Mesenchymal stem cell (in vitro differentiated cells and primary cell): Measurements from ENCODE around the gene CDK12.

ENCODE experiments used
- DNase-seq: peaks from one replicate; pipeline ENCODE4 v3.0.0-alpha.2; 2013
- H2AFZ ChIP-seq: one replicate; pipeline ENCODE4 v1.6.1; 2013; ENCODE audit warnings: low read depth, mild to moderate bottlenecking, control low read depth, inconsistent platforms, low read length, moderate library complexity
- H2AK5ac ChIP-seq: 2 replicates; pipeline ENCODE4 v1.6.1; 2013; ENCODE audit warnings: low read length, moderate library complexity, mild to moderate bottlenecking, inconsistent platforms; ENCODE audit not compliant: severe bottlenecking
- H2BK120ac ChIP-seq: one replicate; pipeline ENCODE4 v1.6.1; 2013; ENCODE audit warnings: low read depth, mild to moderate bottlenecking, inconsistent platforms, low read length, moderate library complexity
- H2BK12ac ChIP-seq, 2 experiments: one replicate each; pipeline ENCODE4 v1.6.1; 2013; ENCODE audit warnings: inconsistent platforms in 2 of 2, low read length in 2 of 2, mild to moderate bottlenecking in 2 of 2, moderate library complexity in 2 of 2, control low read depth in 1 of 2
- H2BK15ac ChIP-seq: one replicate; pipeline ENCODE4 v1.6.1; 2013; ENCODE audit warnings: mild to moderate bottlenecking, low read depth, inconsistent platforms; ENCODE audit not compliant: poor library complexity, severe bottlenecking
- H2BK5ac ChIP-seq: 2 replicates; pipeline ENCODE4 v1.6.1; 2013; ENCODE audit warnings: low read depth, mild to moderate bottlenecking, low read length, control low read depth, inconsistent platforms; ENCODE audit not compliant: poor library complexity, severe bottlenecking
- H3K14ac ChIP-seq, 2 experiments: one replicate each; pipeline ENCODE4 v1.6.1; 2013; ENCODE audit warnings: inconsistent platforms in 2 of 2, low read length in 2 of 2, control low read depth in 1 of 2, mild to moderate bottlenecking in 1 of 2, moderate library complexity in 1 of 2
- H3K18ac ChIP-seq, 2 experiments: one replicate each; pipeline ENCODE4 v1.6.1; 2013; ENCODE audit warnings: inconsistent platforms in 2 of 2, low read length in 2 of 2, control low read depth in 1 of 2, low read depth in 1 of 2, mild to moderate bottlenecking in 1 of 2
- H3K23ac ChIP-seq, 2 experiments: one replicate each; pipeline ENCODE4 v1.6.1; 2013; ENCODE audit warnings: inconsistent platforms in 2 of 2, low read length in 2 of 2, mild to moderate bottlenecking in 2 of 2, moderate library complexity in 2 of 2, control low read depth in 1 of 2
- H3K27ac ChIP-seq: 2 replicates; pipeline ENCODE4 v1.5.1; 2013; ENCODE audit warnings: mild to moderate bottlenecking, moderate library complexity, low read length, control low read depth, inconsistent platforms; ENCODE audit not compliant: poor library complexity, severe bottlenecking
- H3K27me3 ChIP-seq, 2 experiments: 2 replicates each; pipeline versions ENCODE4 v1.6.1 to v1.7.0; 2013; ENCODE audit warnings: low read length in 2 of 2, mild to moderate bottlenecking in 2 of 2, moderate library complexity in 2 of 2, control low read depth in 1 of 2, inconsistent platforms in 1 of 2; ENCODE audit not compliant: control insufficient read depth in 1 of 2, insufficient read depth in 1 of 2
- H3K36me3 ChIP-seq, 2 experiments: 2 replicates each; pipeline versions ENCODE4 v1.6.1 to v1.7.0; 2013; ENCODE audit warnings: low read length in 2 of 2, control low read depth in 1 of 2, inconsistent platforms in 1 of 2, low read depth in 1 of 2, mild to moderate bottlenecking in 1 of 2; ENCODE audit not compliant: insufficient read depth in 2 of 2, control insufficient read depth in 1 of 2
- H3K4ac ChIP-seq, 2 experiments: one replicate each; pipeline ENCODE4 v1.6.1; 2013; ENCODE audit warnings: inconsistent platforms in 2 of 2, low read length in 2 of 2, mild to moderate bottlenecking in 2 of 2, moderate library complexity in 2 of 2, control low read depth in 1 of 2, low read depth in 1 of 2
- H3K4me1 ChIP-seq: 2 replicates; pipeline ENCODE4 v1.6.1; 2013; ENCODE audit warnings: low read depth, low read length, control low read depth; ENCODE audit not compliant: control insufficient read depth, insufficient read depth
- H3K4me2 ChIP-seq: 2 replicates; pipeline ENCODE4 v1.6.1; 2013; ENCODE audit warnings: low read length, mild to moderate bottlenecking, inconsistent platforms; ENCODE audit not compliant: poor library complexity, severe bottlenecking
- H3K4me3 ChIP-seq, 2 experiments: 2 replicates each; pipeline versions ENCODE4 v1.5.1 to v1.7.0; 2013; ENCODE audit warnings: low read length in 2 of 2, mild to moderate bottlenecking in 2 of 2, control low read depth in 1 of 2, low read depth in 1 of 2; ENCODE audit not compliant: insufficient read depth in 1 of 2
- H3K79me1 ChIP-seq: replicated peaks from 2 replicates; pipeline ENCODE4 v1.6.1; 2013; ENCODE audit warnings: mild to moderate bottlenecking, control low read depth, low read length, inconsistent platforms; ENCODE audit not compliant: poor library complexity, severe bottlenecking
- H3K9ac ChIP-seq: 2 replicates; pipeline ENCODE4 v1.7.0; 2013; ENCODE audit warnings: mild to moderate bottlenecking, low read length, moderate library complexity
- H3K9me3 ChIP-seq: 2 replicates; pipeline ENCODE4 v1.7.0; 2013; ENCODE audit warnings: mild to moderate bottlenecking, low read length; ENCODE audit not compliant: control insufficient read depth
- H4K8ac ChIP-seq: one replicate; pipeline ENCODE4 v1.6.1; 2013; ENCODE audit warnings: inconsistent platforms, mild to moderate bottlenecking, low read length, moderate library complexity
- H4K91ac ChIP-seq: one replicate; pipeline ENCODE4 v1.6.1; 2013; ENCODE audit warnings: mild to moderate bottlenecking, low read length, inconsistent platforms
- WGBS: methylation state at CpG from one replicate; pipeline ENCODE4 v1.1.7; 2013; ENCODE audit warnings: mixed read lengths; 5-methylcytosine and 5-hydroxymethylcytosine counted together

Gene CDK12

GRCh38 chr17:39556423-39556822, 95.1 kb downstream of the CDK12 start:
- no peak overlapping the region for H4K8ac ChIP-seq
- H2BK15ac ChIP-seq: no peak overlapping the region
- peaks cover 6% of the 10 kb centered on the region for H3K4me1 ChIP-seq
- WGBS: 43% methylated on average over 1 of the region's 1 CpG
- H3K9ac ChIP-seq: no peak overlapping the region
- no peak overlapping the region for H3K14ac ChIP-seq
- H3K18ac ChIP-seq: no peak overlapping the region
- H3K4me3 ChIP-seq: no peak overlapping the region
- H3K27me3 ChIP-seq: no peaks in the 10 kb centered on the region
- no peak overlapping the region for H3K27ac ChIP-seq
- no peaks in the 10 kb centered on the region for H3K9me3 ChIP-seq
- H2BK120ac ChIP-seq: no peak overlapping the region
- no peak overlapping the region for H3K4ac ChIP-seq
- no peak for DNase-seq
- no peak overlapping the region for H2BK5ac ChIP-seq
- peaks cover 32 to 80% of the 10 kb centered on the region in 2 experiments for H3K36me3 ChIP-seq
- no peak overlapping the region for H2AFZ ChIP-seq
- no peak overlapping the region for H3K23ac ChIP-seq
- H2BK12ac ChIP-seq: no peak overlapping the region
- no peak overlapping the region for H3K4me2 ChIP-seq
- H3K79me1 ChIP-seq: peaks cover 2% of the 10 kb centered on the region
- H2AK5ac ChIP-seq: no peak overlapping the region
- H4K91ac ChIP-seq: no peak overlapping the region

- Histone ChIP-seq H4K91ac (no peak overlapping the region), H3K9ac (no peak overlapping the region), H3K23ac (no peak overlapping the region), H2BK120ac (no peak overlapping the region), H3K27ac (no peak overlapping the region), H3K4ac (no peak overlapping the region), H3K14ac (no peak overlapping the region), H3K4me3 (no peak overlapping the region), H2BK5ac (no peak overlapping the region), H3K4me2 (no peak overlapping the region), H2BK15ac (no peak overlapping the region), H3K4me1 (no peaks in the 10 kb centered on the region), H3K27me3 (no peaks in the 10 kb centered on the region), H2BK12ac (no peak overlapping the region), H2AFZ (no peak overlapping the region), H4K8ac (no peak overlapping the region), H3K9me3 (no peaks in the 10 kb centered on the region), H3K18ac (no peak overlapping the region), H3K36me3 (peaks cover 31 to 80% of the 10 kb centered on the region in 2 experiments), H2AK5ac (no peak overlapping the region), H3K79me1 (no peaks in the 10 kb centered on the region)
- 60% methylated on average over 1 of the region's 1 CpG for WGBS
- DNase-seq: no peak
Measured at GRCh38 chr17:39562395-39562794, 101.1 kb downstream of the CDK12 start.

GRCh38 chr17:39562976-39563375, 101.7 kb downstream of the CDK12 start:
- H3K4ac ChIP-seq: no peak overlapping the region
- H3K36me3 ChIP-seq: peaks cover 36 to 80% of the 10 kb centered on the region in 2 experiments
- no peak overlapping the region for H2BK15ac ChIP-seq

GRCh38 chr17:39563476-39563875, 102.2 kb downstream of the CDK12 start:
- Histone ChIP-seq H3K4me1 (no peaks in the 10 kb centered on the region), H2AK5ac (no peak overlapping the region), H3K9me3 (no peaks in the 10 kb centered on the region), H3K4ac (no peak overlapping the region), H2BK120ac (no peak overlapping the region), H4K91ac (no peak overlapping the region), H3K14ac (no peak overlapping the region), H4K8ac (no peak overlapping the region), H2AFZ (no peak overlapping the region), H3K23ac (no peak overlapping the region), H3K79me1 (no peaks in the 10 kb centered on the region), H3K27ac (no peak overlapping the region), H3K4me3 (no peak overlapping the region), H3K27me3 (no peaks in the 10 kb centered on the region), H2BK15ac (no peak overlapping the region), H3K36me3 (peaks cover 41 to 80% of the 10 kb centered on the region in 2 experiments), H3K18ac (no peak overlapping the region), H3K9ac (no peak overlapping the region), H2BK12ac (no peak overlapping the region), H3K4me2 (no peak overlapping the region), H2BK5ac (no peak overlapping the region)
- WGBS: 58% methylated on average over 16 of the region's 17 CpGs
- no peak for DNase-seq

More at GRCh38 chr17:39562976-39563375, 101.7 kb downstream of the CDK12 start:
- H3K27ac ChIP-seq: no peak overlapping the region
- no peak overlapping the region for H2AFZ ChIP-seq
- H3K14ac ChIP-seq: no peak overlapping the region
- no peak overlapping the region for H4K91ac ChIP-seq
- no peak overlapping the region for H4K8ac ChIP-seq
- WGBS: 95% methylated on average over 5 of the region's 7 CpGs
- DNase-seq: no peak
- H2BK5ac ChIP-seq: no peak overlapping the region
- no peak overlapping the region for H2BK120ac ChIP-seq
- H2AK5ac ChIP-seq: no peak overlapping the region
- H3K4me2 ChIP-seq: no peak overlapping the region
- no peaks in the 10 kb centered on the region for H3K4me1 ChIP-seq
- no peaks in the 10 kb centered on the region for H3K27me3 ChIP-seq
- no peak overlapping the region for H3K18ac ChIP-seq
- H3K4me3 ChIP-seq: no peak overlapping the region
- H2BK12ac ChIP-seq: no peak overlapping the region
- no peak overlapping the region for H3K23ac ChIP-seq
- H3K79me1 ChIP-seq: no peaks in the 10 kb centered on the region
- H3K9me3 ChIP-seq: no peaks in the 10 kb centered on the region
- no peak overlapping the region for H3K9ac ChIP-seq
